Colonic mucosa (tissue), 4 donors: ENCODE measurements around the gene MADD. TPM values are rescaled to one million over a fixed set of nuclear protein-coding genes. Genes with fewer than 3 reads are reported as not detected.

Experiments used
- DNase-seq: peaks from one replicate; pipeline ENCODE4 v3.0.0-alpha.2; 2020
- H3K27ac ChIP-seq: fragments of 200-600 bp; one replicate; pipeline ENCODE4 v1.8.0; 2021
- H3K27me3 ChIP-seq: fragments of 200-600 bp; one replicate; pipeline ENCODE4 v1.8.0; 2021
- H3K36me3 ChIP-seq: fragments of 200-600 bp; one replicate; pipeline ENCODE4 v1.8.0; 2021
- H3K4me1 ChIP-seq: fragments of 200-600 bp; one replicate; pipeline ENCODE4 v1.8.0; 2021; ENCODE audit warnings: mild to moderate bottlenecking
- H3K4me3 ChIP-seq: fragments of 200-600 bp; one replicate; pipeline ENCODE4 v1.8.0; 2021
- H3K9ac ChIP-seq, 2 donors: one replicate each; pipeline ENCODE4 v1.7.0; 2013; ENCODE audit warnings: control low read depth in 2 of 2, low read depth in 2 of 2, low read length in 2 of 2
- H3K9me3 ChIP-seq: fragments of 200-600 bp; one replicate; pipeline ENCODE4 v1.8.0; 2021
- CTCF ChIP-seq: fragments of 200-600 bp; IDR thresholded peaks from one replicate; pipeline ENCODE4 v1.8.0; 2022; ENCODE audit warnings: antibody characterized with exemption, mild to moderate bottlenecking
- intact Hi-C: fragments of 100-400 bp; cut with DNase I; formaldehyde crosslinking; loops from one replicate; pipeline ENCODE4 v1.14.1; 2022
- total RNA-seq, 2 donors: library from RNA; stranded (reverse); fragmentation: NEBNext Ultra II Directional in 1 of 2; extraction: Animal tissue kit (Norgen Biotek cat#: 25700) in 1 of 2; gene quantifications; one replicate each; pipeline ENCODE4 v1.2.1, GENCODE V29; 2021
- donor health status: healthy.
- donor health status: DM: no; HTN: no; CAD: no.
- donor health status: DM: no; HTN: no; CAD: no.

MADD gene
- total RNA-seq, 2 donors from 2014 or later, result 35.5 to 45.9 TPM

DNA sequence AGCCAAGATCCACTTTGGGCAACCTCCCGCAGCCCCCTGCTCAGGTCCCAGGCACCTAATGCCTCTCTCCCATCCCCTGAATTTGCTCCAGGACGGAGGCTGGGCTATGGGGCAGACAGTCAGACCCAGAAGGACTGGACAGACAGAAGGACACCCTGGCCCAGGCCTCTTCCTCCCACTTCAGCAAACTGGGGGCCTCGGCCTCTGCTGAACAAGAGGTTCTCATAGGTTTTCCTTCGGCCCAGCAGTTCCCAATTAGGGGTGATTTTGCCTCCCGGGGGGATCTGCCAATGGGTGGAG is 104.7 kb downstream of the MADD start:
- Histone ChIP-seq H3K27me3 (no peaks in the 10 kb centered on the region), H3K4me3 (no peak overlapping the region), H3K4me1 (no peaks in the 10 kb centered on the region), H3K27ac (no peak overlapping the region), H3K9me3 (no peaks in the 10 kb centered on the region), H3K36me3 (no peaks in the 10 kb centered on the region), H3K9ac (no peak overlapping the region)
- intact Hi-C loops, result loop anchor here (5.0 to 10.0 kb wide), 2 partner anchors 78 to 480 kb away; no protein-coding TSS in a partner anchor
- TF ChIP-seq CTCF, result no peak
- DNase-seq, result no peak

GRCh38 chr11:47375020-47375419 is 105.1 kb downstream of the MADD start:
- Histone ChIP-seq H3K9me3 (no peaks in the 10 kb centered on the region), H3K27ac (no peak overlapping the region), H3K9ac (no peak overlapping the region), H3K4me1 (no peaks in the 10 kb centered on the region), H3K36me3 (no peaks in the 10 kb centered on the region), H3K4me3 (no peak overlapping the region), H3K27me3 (no peaks in the 10 kb centered on the region)
- no peak for DNase-seq
- no peak for TF ChIP-seq CTCF
- intact Hi-C loops, result loop anchor here (5.0 to 10.0 kb wide), 2 partner anchors 77 to 480 kb away; no protein-coding TSS in a partner anchor

DNA sequence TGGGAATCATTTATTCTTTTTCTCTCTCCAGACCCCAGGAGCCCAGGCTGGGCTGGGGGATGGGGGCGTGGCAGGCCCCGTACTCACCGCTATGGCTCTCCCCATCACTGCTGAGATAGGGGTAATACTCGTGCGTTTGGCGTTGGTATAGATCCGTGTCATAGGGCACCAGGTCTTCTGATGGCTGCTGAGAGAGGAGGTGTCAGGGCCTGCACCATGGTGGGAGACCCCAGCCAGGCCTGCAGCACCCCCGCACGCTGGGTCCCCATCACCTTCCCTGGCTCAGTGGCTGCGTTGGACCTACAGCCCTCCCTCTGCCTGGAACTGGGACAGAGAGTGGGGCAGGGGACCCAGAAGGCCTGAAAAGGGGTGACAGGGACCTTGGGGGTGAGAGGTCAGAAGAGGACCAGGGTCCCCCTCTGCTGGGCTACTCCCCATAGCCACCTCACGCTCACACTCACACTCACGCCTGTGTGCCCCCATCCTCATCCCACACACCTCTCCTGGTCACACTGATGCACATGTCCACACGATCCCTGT is 105.7 kb downstream of the MADD start:
- Histone ChIP-seq H3K27ac (no peak overlapping the region), H3K27me3 (no peaks in the 10 kb centered on the region)
- DNase-seq, result no peak

DNA sequence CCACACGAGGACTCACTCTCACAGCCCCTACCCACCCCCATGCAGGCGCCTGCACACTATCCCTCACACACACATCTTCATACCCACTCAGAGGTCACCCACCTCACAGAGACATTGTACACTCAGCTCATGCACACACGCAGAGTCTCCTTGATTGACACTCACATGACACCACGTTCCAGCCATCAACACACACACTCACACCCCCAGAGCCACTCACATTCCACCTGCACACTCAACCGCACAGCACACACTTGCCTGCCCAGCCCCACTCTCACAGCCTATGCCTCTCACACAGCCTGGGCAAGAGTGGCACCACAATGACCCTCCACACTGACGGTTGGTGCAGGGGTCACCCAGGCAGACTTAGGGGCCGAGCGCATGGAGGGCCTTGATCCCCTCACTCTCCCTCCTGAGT is 106.2 kb downstream of the MADD start:
- Histone ChIP-seq H3K9me3 (no peaks in the 10 kb centered on the region), H3K36me3 (no peaks in the 10 kb centered on the region), H3K4me3 (peak overlapping the region; percentile 13), H3K9ac (peak overlapping the region; percentile 3 to 8), H3K27ac (peak overlapping the region; percentile 55), H3K27me3 (no peaks in the 10 kb centered on the region), H3K4me1 (no peaks in the 10 kb centered on the region)
- DNase-seq, result no peak
- intact Hi-C loops, result loop anchor here (5.0 to 10.0 kb wide), 2 partner anchors 76 to 479 kb away; no protein-coding TSS in a partner anchor
- TF ChIP-seq CTCF, result no peak

More for the DNA sequence above, 105.7 kb downstream of the MADD start:
- no peaks in the 10 kb centered on the region for H3K4me1 ChIP-seq
- peak overlapping the region; percentile 13 for H3K4me3 ChIP-seq
- no peaks in the 10 kb centered on the region for H3K36me3 ChIP-seq
- intact Hi-C loops, result loop anchor here (5.0 to 10.0 kb wide), 2 partner anchors 77 to 479 kb away; no protein-coding TSS in a partner anchor
- H3K9me3 ChIP-seq, result no peaks in the 10 kb centered on the region
- H3K9ac ChIP-seq, result peak overlapping the region in 1 of 2 donors; percentile 41
- TF ChIP-seq CTCF, result no peak

DNA sequence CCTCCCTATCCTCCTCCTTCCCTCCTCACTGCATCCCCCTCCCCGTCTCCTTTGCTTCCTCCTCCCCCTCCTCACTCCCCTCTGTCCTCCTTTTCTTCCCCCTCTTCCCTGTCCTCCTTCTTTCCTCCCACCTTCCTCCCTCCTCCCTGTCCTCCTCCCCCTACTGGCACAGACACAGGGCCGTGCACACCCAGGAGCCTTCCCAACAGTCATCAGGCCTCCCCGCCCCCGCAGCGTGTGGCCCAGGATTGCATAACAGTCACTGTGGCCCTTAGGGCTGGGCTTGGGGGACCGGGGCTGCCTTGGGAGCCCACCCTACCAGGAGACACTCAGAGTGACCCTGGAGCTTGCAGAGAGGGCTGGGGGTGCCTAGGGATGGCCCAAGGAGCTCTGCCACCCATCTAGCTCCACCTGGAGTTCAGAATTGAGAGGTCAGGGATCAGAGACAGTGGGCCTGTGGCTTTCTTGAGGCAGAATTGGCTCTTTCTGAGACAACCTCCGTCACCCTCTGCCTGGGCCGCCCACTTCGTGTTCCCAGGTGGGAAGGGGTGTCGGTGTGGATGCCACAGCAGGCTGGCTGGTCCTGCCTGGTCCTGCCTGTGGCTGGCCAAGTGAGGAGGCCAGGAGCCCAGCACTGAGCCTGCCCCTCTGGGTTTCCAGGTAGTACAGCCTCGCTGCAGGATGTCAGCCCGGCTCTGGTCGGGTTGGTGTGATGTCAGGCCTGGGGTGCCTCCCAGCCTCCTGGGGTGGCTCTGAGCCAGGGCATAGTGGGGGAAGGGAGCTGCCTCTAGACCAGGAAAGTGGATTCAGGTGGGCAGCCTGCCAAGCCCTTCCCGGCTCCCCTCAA is 106.8 kb downstream of the MADD start:
- no peaks in the 10 kb centered on the region for H3K27me3 ChIP-seq
- no peaks in the 10 kb centered on the region for H3K9me3 ChIP-seq
- no peaks in the 10 kb centered on the region for H3K36me3 ChIP-seq
- peak overlapping the region; percentile 8 to 44 for H3K9ac ChIP-seq
- intact Hi-C loops, result loop anchor here (5.0 to 10.0 kb wide), 2 partner anchors 76 to 478 kb away; no protein-coding TSS in a partner anchor
- H3K4me3 ChIP-seq, result peak overlapping the region; percentile 30
- no peak for DNase-seq
- H3K27ac ChIP-seq, result peak overlapping the region; percentile 55
- no peak for TF ChIP-seq CTCF
- no peaks in the 10 kb centered on the region for H3K4me1 ChIP-seq
